ENCODE data around the gene EEF1AKMT3. TPM values are rescaled to one million over a fixed set of nuclear protein-coding genes. Genes with fewer than 3 reads are reported as not detected.
A peak's percentile ranks its signal among the peaks of the same experiment; 100 is the strongest.

Gene EEF1AKMT3
- total RNA-seq, 3 donors from 2014 or later (not counting 1 experiment from before 2014, with no cell fraction given) = 1.3 to 2.6 (median 2.2) TPM

- no peaks in the 10 kb centered on the region for H3K9me3 Mint-ChIP-seq
- peaks cover 22 to 25% of the 10 kb centered on the region in 2 donors for H3K27me3 Mint-ChIP-seq (ENCODE audit: low read depth in 2 of 2)
- Histone ChIP-seq H3K36me3 (ENCODE audit: control insufficient read depth, insufficient read depth, low read length) (no peaks in the 10 kb centered on the region), H3K4me1 (ENCODE audit: control insufficient read depth, insufficient read depth, low read length) (peaks cover 48% of the 10 kb centered on the region), H3K4me3 (ENCODE audit: low read length) (no peak overlapping the region), H3K9me3 (ENCODE audit: control insufficient read depth, insufficient read depth, low read length) (no peaks in the 10 kb centered on the region), H3K27me3 (ENCODE audit: control insufficient read depth, insufficient read depth, low read length) (peaks cover 28% of the 10 kb centered on the region), H3K27ac (ENCODE audit: low read length) (no peak overlapping the region)
- ATAC-seq (no peak), DNase-seq (no peak)
- peak overlapping the region; percentile 40 for H3K4me3 Mint-ChIP-seq
- no peaks in the 10 kb centered on the region for H3K36me3 Mint-ChIP-seq
- intact Hi-C loops (cut with micrococcal nuclease) = no loop called here
- peaks cover 34 to 37% of the 10 kb centered on the region in 2 donors for H3K4me1 Mint-ChIP-seq
- TF ChIP-seq, protein P1, sequence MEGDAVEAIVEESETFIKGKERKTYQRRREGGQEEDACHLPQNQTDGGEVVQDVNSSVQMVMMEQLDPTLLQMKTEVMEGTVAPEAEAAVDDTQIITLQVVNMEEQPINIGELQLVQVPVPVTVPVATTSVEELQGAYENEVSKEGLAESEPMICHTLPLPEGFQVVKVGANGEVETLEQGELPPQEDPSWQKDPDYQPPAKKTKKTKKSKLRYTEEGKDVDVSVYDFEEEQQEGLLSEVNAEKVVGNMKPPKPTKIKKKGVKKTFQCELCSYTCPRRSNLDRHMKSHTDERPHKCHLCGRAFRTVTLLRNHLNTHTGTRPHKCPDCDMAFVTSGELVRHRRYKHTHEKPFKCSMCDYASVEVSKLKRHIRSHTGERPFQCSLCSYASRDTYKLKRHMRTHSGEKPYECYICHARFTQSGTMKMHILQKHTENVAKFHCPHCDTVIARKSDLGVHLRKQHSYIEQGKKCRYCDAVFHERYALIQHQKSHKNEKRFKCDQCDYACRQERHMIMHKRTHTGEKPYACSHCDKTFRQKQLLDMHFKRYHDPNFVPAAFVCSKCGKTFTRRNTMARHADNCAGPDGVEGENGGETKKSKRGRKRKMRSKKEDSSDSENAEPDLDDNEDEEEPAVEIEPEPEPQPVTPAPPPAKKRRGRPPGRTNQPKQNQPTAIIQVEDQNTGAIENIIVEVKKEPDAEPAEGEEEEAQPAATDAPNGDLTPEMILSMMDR (IDR thresholded peaks at IDR 0.05) = no peak
- H3K27ac Mint-ChIP-seq = no peak overlapping the region
- 96% methylated on average over 11 of the region's 11 CpGs for WGBS (ENCODE audit: insufficient coverage)
Observed at GRCh38 chr12:57769594-57769993, 2.8 kb upstream of the EEF1AKMT3 start.

DNA sequence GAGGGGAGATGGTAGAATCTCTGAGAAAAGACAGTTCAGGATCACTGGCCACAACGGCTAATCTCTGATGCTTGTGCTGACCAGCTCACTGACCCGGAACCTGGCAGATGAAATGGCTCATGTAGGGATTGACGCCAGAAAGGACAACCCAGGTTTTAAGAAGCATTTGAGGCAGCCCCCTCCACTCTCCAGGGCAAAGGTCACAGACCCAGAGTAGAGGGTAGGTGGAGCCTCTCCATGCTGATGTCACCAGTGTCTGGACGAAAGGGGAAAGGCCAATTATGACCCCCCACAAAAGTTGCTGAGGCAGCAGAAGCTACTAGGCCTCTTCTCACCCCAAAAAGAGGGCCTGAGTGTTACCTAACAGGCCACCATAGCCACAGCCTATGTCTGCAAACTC, 1.7 kb upstream of the EEF1AKMT3 start:
- no peaks in the 10 kb centered on the region for H3K9me3 ChIP-seq (ENCODE audit: control insufficient read depth, insufficient read depth, low read length)
- DNase-seq = no peak
- no peak overlapping the region for H3K27ac ChIP-seq (ENCODE audit: low read length)
- H3K9me3 Mint-ChIP-seq = no peaks in the 10 kb centered on the region
- peak overlapping the region; percentile 61 for H3K4me3 Mint-ChIP-seq
- TF ChIP-seq, protein P1 (IDR thresholded peaks at IDR 0.05) = no peak
- intact Hi-C loops (cut with micrococcal nuclease) = no loop called here
- H3K27ac Mint-ChIP-seq = no peak overlapping the region
- no peak overlapping the region for H3K4me3 ChIP-seq (ENCODE audit: low read length)
- whole genome bisulfite sequencing (ENCODE audit: insufficient coverage) = 92% methylated on average over 4 of the region's 4 CpGs
- peaks cover 17% of the 10 kb centered on the region for H3K27me3 ChIP-seq (ENCODE audit: control insufficient read depth, insufficient read depth, low read length)
- no peaks in the 10 kb centered on the region for H3K36me3 Mint-ChIP-seq
- H3K4me1 Mint-ChIP-seq = peaks cover 23 to 25% of the 10 kb centered on the region in 2 donors
- H3K4me1 ChIP-seq (ENCODE audit: control insufficient read depth, insufficient read depth, low read length) = peaks cover 37% of the 10 kb centered on the region
- H3K27me3 Mint-ChIP-seq (ENCODE audit: low read depth in 2 of 2) = peaks cover 12 to 14% of the 10 kb centered on the region in 2 donors
- ATAC-seq = no peak
- no peaks in the 10 kb centered on the region for H3K36me3 ChIP-seq (ENCODE audit: control insufficient read depth, insufficient read depth, low read length)

DNA sequence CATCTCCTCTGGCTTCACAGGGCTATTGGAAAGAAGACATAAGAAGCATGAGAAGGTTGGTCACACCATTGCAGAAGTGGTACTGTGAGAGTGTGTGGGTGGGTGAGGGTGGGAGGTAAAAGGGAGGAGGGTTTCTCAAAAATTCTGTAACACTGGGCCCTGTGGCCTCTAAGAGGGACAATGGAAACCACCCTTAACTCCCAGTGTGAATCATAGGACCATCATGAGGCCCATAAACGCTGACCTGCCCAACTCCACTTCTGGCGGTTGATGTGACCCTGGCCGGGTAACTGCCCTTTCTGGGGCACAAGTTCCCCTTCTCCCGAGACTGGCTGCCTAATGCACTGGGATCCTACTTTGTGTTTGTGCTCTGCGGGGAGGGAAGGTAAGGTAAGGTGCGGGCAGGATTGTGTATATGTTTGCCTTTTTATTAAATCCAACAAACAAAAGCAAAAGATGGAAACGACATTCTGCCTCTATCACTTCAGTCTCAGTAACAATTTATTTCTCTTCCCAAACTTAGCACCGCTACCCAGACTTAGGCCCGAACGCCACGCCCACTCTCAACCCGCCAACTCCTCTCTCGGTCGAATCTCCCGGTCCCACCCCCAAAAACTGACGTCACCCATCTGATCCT, 1.1 kb upstream of the EEF1AKMT3 start:
- Mint-ChIP-seq H3K4me3 (peak overlapping the region; percentile 97), H3K4me1 (peaks cover 19 to 20% of the 10 kb centered on the region in 2 donors), H3K36me3 (no peaks in the 10 kb centered on the region), H3K27me3 (ENCODE audit: low read depth in 2 of 2) (peaks cover 10 to 11% of the 10 kb centered on the region in 2 donors), H3K27ac (peak overlapping the region; percentile 89 to 94), H3K9me3 (no peaks in the 10 kb centered on the region)
- Histone ChIP-seq H3K4me1 (ENCODE audit: control insufficient read depth, insufficient read depth, low read length) (peaks cover 31% of the 10 kb centered on the region), H3K4me3 (ENCODE audit: low read length) (peak overlapping the region; percentile 77), H3K36me3 (ENCODE audit: control insufficient read depth, insufficient read depth, low read length) (no peaks in the 10 kb centered on the region), H3K27ac (ENCODE audit: low read length) (peak overlapping the region; percentile 80), H3K9me3 (ENCODE audit: control insufficient read depth, insufficient read depth, low read length) (no peaks in the 10 kb centered on the region), H3K27me3 (ENCODE audit: control insufficient read depth, insufficient read depth, low read length) (peaks cover 10% of the 10 kb centered on the region)
- DNase-seq = peak in 1 of 2 donors; percentile 92
- TF ChIP-seq, protein P1 (IDR thresholded peaks at IDR 0.05) = no peak
- intact Hi-C loops (cut with micrococcal nuclease) = no loop called here
- 1% methylated on average over 14 of the region's 16 CpGs for WGBS (ENCODE audit: insufficient coverage)
- peak; percentile 52 to 61 (median 56) for ATAC-seq

All from natural killer cell (primary cell).